Stomach smooth muscle (tissue), 2 donors: ENCODE results near the gene RBM17.
"Not testable (repeated sequence)": the region's sequence is repeated elsewhere in the genome, so short reads cannot be mapped to it uniquely, and the experiment has no call there.

ENCODE experiments used
- H3K27ac ChIP-seq: one replicate; pipeline ENCODE4 v1.7.0; 2013; ENCODE audit warnings: mild to moderate bottlenecking, low read length, inconsistent platforms
- H3K27me3 ChIP-seq, 2 donors: one replicate each; pipeline ENCODE4 v1.7.0; 2013; ENCODE audit warnings: low read length in 2 of 2; ENCODE audit not compliant: insufficient read depth in 2 of 2, control insufficient read depth in 1 of 2
- H3K36me3 ChIP-seq, 2 donors: one replicate each; pipeline ENCODE4 v1.7.0; 2013; ENCODE audit warnings: low read length in 2 of 2; ENCODE audit not compliant: control insufficient read depth in 2 of 2, insufficient read depth in 2 of 2
- H3K4me1 ChIP-seq: one replicate; pipeline ENCODE4 v1.7.0; 2013; ENCODE audit warnings: low read length; ENCODE audit not compliant: control insufficient read depth, insufficient read depth
- H3K4me3 ChIP-seq, 2 donors: one replicate each; pipeline ENCODE4 v1.7.0; 2013; ENCODE audit warnings: low read length in 2 of 2
- H3K9ac ChIP-seq, 2 donors: one replicate each; pipeline ENCODE4 v1.7.0; 2013; ENCODE audit warnings: low read length in 2 of 2, mild to moderate bottlenecking in 1 of 2
- H3K9me3 ChIP-seq, 2 donors: one replicate each; pipeline ENCODE4 v1.7.0; 2013; ENCODE audit warnings: low read length in 2 of 2; ENCODE audit not compliant: control insufficient read depth in 2 of 2
- donor health status: healthy.
- donor health status: Pancreatic carcinoma.

RBM17 gene

DNA sequence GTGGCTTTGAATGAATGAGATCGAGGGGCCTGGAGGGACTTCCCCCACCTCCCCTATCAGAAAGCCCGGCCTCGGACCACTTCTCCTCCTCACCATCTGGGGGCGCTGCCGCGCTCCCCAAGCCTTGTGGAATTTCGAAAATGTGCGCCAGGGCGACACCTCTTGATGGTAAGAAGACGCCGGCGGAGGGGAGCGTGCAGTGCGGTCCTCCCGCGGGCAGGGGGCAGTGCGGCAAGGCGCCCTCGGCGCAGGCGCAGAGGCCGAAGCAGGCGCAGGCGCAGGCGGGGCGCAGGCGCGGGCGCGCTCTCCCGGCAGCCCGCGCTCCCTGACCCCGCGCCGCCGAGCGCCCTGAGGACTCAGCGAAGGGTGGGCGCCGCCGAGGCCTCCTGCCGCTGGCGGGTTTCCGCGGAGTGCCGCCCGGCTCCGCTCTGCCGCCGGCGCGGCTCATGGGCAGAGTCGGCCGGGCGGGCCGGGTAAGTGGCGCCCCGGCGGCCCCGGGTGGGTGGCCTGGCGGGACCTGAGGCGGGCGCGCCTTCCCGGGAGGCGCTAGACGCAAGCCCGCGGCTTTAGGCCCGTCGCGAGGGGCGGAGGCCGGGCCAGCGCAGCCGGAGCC, at the start of gene RBM17:
Gene RBM17, plus strand, starts transcription at position 314 of the 613 bp plus-strand sequence. CDS start 8,032 bp downstream, outside the sequence.
- no peaks in the 10 kb centered on the region for H3K9me3 ChIP-seq
- H3K4me1 ChIP-seq: peaks cover 28% of the 10 kb centered on the region
- H3K9ac ChIP-seq: peak within 1 kb of the TSS; percentile 84 to 91
- no peaks in the 10 kb centered on the region for H3K36me3 ChIP-seq
- peak within 1 kb of the TSS; percentile 93 to 95 for H3K4me3 ChIP-seq
- no peaks in the 10 kb centered on the region for H3K27me3 ChIP-seq
- H3K27ac ChIP-seq: peak within 1 kb of the TSS; percentile 24

DNA sequence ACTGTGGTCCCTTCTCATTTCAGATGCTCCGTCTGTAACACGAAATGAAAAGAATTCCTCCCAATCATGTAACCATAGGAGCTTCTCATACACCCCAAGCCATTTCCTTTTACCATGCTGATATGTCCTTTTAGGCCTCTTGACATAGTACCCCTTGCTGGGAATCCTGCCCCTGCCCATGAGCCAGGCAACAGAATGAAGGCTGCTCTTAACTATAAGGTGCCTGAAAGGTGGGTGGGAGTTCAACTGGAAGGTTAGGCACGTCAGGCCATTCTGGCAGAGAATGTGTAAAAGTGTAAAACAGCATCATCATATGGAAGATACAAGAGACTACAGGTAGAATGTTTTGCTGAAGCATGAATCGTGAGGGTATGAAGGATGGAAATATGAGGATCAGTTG, 49.1 kb upstream of the RBM17 start:
- H3K4me3 ChIP-seq: no peak overlapping the region
- H3K9ac ChIP-seq: no peak overlapping the region
- H3K4me1 ChIP-seq: no peaks in the 10 kb centered on the region
- no peak overlapping the region for H3K27ac ChIP-seq
- H3K36me3 ChIP-seq: no peaks in the 10 kb centered on the region
- no peaks in the 10 kb centered on the region for H3K9me3 ChIP-seq
- no peaks in the 10 kb centered on the region for H3K27me3 ChIP-seq

DNA sequence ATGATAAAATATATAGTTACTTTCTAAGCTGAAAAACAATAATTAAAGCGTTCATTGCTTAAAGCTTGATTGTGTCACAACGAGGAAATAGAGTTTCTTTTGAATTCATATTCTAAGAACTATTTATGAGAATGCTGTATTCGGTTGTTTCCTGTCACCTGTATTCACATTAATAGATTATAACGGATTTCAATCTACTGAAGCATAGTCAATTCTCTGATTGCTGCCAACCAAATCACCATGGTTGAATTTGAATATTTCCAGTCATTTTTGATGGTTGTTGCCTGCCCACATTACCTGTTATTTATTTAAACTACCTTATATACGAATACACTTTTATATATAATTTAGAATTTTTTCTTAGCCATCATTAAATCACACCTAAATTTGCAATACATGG, 48.6 kb upstream of the RBM17 start:
- no peak overlapping the region for H3K27ac ChIP-seq
- no peak overlapping the region for H3K4me3 ChIP-seq
- no peaks in the 10 kb centered on the region for H3K36me3 ChIP-seq
- no peaks in the 10 kb centered on the region for H3K27me3 ChIP-seq
- H3K9me3 ChIP-seq: no peaks in the 10 kb centered on the region
- H3K4me1 ChIP-seq: no peaks in the 10 kb centered on the region
- H3K9ac ChIP-seq: no peak overlapping the region

- H3K4me1 ChIP-seq, H3K36me3 ChIP-seq, H3K9me3 ChIP-seq: not testable (repeated sequence)
Observed at GRCh38 chr10:6043377-6043776, 45.5 kb upstream of the RBM17 start.

DNA sequence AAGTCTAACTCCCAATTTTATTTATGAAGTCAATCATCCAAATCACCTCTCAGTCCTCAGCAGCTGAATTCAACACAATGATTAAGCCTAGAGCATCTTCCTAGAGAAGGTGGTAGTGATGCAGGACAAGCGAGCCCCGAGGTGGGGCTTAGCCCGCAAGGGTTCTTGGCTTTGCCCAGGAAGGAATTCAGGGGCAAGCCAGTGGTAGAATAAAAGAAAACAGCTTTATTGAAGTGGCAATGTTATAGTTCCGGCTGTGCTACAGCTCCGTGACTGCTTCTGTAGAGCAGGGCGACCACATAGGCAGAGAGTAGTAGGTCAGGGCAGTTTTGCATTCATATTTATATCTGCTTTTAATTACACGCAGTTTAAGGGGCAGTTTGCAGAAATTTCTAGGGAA, 44.8 kb upstream of the RBM17 start:
- Histone ChIP-seq H3K9me3 (no peaks in the 10 kb centered on the region), H3K27ac (no peak overlapping the region), H3K36me3 (no peaks in the 10 kb centered on the region), H3K9ac (no peak overlapping the region), H3K4me3 (no peak overlapping the region), H3K4me1 (no peaks in the 10 kb centered on the region), H3K27me3 (peaks cover 0 to 3% of the 10 kb centered on the region in 2 donors)

More at GRCh38 chr10:6043377-6043776, 45.5 kb upstream of the RBM17 start:
- H3K9ac ChIP-seq, H3K27ac ChIP-seq, H3K4me3 ChIP-seq, H3K27me3 ChIP-seq: not testable (repeated sequence)

DNA sequence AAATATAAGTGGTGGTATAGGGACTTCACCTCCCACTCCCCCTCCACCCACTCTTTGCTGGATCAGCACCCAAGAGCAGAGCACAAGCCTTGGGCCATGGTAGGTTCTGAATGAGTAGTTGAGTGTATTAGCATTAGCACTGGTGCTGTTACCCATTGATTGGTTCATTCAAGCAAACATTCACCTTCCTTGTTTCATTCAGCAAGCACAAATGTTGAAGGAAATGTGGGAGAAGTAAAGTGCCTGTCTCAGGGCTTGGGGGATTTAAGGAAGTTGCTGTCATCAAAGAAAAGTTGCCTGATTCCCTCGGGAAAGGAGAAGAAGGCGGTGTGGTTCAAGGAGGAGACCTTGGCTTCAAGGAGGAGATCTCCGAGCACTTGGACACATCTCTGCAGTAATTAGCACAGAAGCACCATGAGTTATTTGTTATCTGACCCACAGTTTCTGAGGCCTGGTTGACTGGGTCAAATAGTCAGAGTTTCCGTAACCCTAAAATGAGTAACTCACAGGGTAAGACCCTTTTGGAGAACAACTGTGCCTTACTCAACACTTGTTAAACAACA, 44.0 kb upstream of the RBM17 start:
- H3K9me3 ChIP-seq: no peaks in the 10 kb centered on the region
- H3K9ac ChIP-seq: no peak overlapping the region
- no peak overlapping the region for H3K4me3 ChIP-seq
- no peaks in the 10 kb centered on the region for H3K36me3 ChIP-seq
- no peaks in the 10 kb centered on the region for H3K4me1 ChIP-seq
- peaks cover 0 to 3% of the 10 kb centered on the region in 2 donors for H3K27me3 ChIP-seq
- no peak overlapping the region for H3K27ac ChIP-seq

- Histone ChIP-seq H3K4me1 (no peaks in the 10 kb centered on the region), H3K9ac (no peak overlapping the region), H3K27ac (no peak overlapping the region), H3K4me3 (no peak overlapping the region), H3K36me3 (no peaks in the 10 kb centered on the region), H3K27me3 (peaks cover 0 to 3% of the 10 kb centered on the region in 2 donors), H3K9me3 (no peaks in the 10 kb centered on the region)
Observed at GRCh38 chr10:6045314-6045848, 43.5 kb upstream of the RBM17 start.

DNA sequence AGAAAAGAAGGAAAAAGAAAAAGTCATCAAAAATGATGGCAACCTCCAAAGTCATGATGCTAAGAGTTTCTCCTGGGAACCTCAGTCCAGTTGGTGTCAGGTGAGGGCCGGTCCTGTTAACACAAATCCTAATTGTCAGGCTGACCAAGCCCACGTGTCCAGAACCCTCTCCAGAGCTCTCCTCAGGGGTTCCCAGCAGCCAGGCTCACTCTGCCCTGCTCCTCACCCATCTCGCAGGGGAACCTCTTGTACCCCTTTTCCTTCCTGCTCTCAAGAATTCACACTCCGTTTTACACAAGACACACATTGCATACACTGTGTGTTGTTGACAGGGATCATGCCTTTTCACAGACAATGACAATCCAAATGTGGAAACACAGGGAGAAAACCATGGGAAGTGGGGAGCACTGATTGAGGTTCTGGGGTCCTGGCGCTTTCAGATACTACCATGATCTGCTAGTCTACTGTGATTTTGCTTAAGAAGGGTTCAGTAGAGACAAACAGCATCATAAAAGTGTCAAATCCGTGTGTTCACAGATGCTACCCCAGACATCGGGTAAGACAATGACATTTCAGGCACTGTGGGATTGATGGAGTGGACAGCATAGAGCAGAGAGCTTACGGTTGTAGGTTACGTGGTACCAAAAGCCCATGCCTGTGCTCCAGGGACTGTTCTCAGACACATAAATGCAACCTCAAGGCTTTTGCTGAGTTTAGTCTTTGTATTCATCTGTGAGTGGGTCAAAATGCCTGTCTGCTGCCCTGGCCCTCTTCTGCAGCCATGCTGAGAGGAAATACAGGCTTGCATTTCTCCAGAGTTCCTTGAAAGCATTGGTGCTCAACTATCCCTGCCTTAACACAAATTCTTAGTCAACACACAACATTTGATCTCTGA, 42.7 kb upstream of the RBM17 start:
- no peaks in the 10 kb centered on the region for H3K4me1 ChIP-seq
- H3K36me3 ChIP-seq: no peaks in the 10 kb centered on the region
- H3K9ac ChIP-seq: no peak overlapping the region
- H3K27ac ChIP-seq: no peak overlapping the region
- H3K9me3 ChIP-seq: no peaks in the 10 kb centered on the region
- no peak overlapping the region for H3K4me3 ChIP-seq
- peaks cover 0 to 3% of the 10 kb centered on the region in 2 donors for H3K27me3 ChIP-seq

- Histone ChIP-seq H3K36me3 (no peaks in the 10 kb centered on the region), H3K27me3 (peaks cover 0 to 3% of the 10 kb centered on the region in 2 donors), H3K27ac (no peak overlapping the region), H3K9me3 (no peaks in the 10 kb centered on the region), H3K4me1 (no peaks in the 10 kb centered on the region), H3K4me3 (no peak overlapping the region), H3K9ac (no peak overlapping the region)
Observed at GRCh38 chr10:6046773-6047611, 41.8 kb upstream of the RBM17 start.

GRCh38 chr10:6047847-6048246, 41.0 kb upstream of the RBM17 start:
- no peaks in the 10 kb centered on the region for H3K36me3 ChIP-seq
- no peaks in the 10 kb centered on the region for H3K9me3 ChIP-seq
- no peak overlapping the region for H3K4me3 ChIP-seq
- H3K27me3 ChIP-seq: peaks cover 0 to 3% of the 10 kb centered on the region in 2 donors
- H3K9ac ChIP-seq: no peak overlapping the region
- H3K4me1 ChIP-seq: peaks cover 3% of the 10 kb centered on the region
- no peak overlapping the region for H3K27ac ChIP-seq
